Keratinocyte (primary cell): ENCODE measurements around the gene DAGLA. TPM values are rescaled to one million over a fixed set of nuclear protein-coding genes. Genes with fewer than 3 reads are reported as not detected.

Experiments
- DNase-seq: peaks from one replicate; pipeline ENCODE4 v3.0.0-alpha.2; 2011; ENCODE audit warnings: low read depth, missing footprints, low spot score
- FAIRE-seq: peaks from 2 replicates; lab custom pipeline; 2011; peaks lifted over from hg19 to GRCh38; lab: Jason Lieb, UNC
- H2AFZ ChIP-seq: 2 replicates; pipeline ENCODE4 v1.6.0; 2012; ENCODE audit warnings: low read length, control low read depth, inconsistent platforms; ENCODE audit not compliant: control insufficient read depth
- H3K27ac ChIP-seq: 2 replicates; pipeline ENCODE4 v1.5.1; 2011; ENCODE audit warnings: low read length; ENCODE audit not compliant: control insufficient read depth, insufficient read depth
- H3K27me3 ChIP-seq: 3 replicates; pipeline ENCODE4 v1.6.0; 2011; ENCODE audit warnings: low read length; ENCODE audit not compliant: control insufficient read depth, insufficient read depth; ENCODE audit errors: extremely low read depth
- H3K36me3 ChIP-seq, 2 experiments: 2 replicates in 1 of 2; 3 replicates in 1 of 2; pipeline ENCODE4 v1.5.1; 2011; ENCODE audit warnings: low read length in 2 of 2, mild to moderate bottlenecking in 1 of 2; ENCODE audit not compliant: control insufficient read depth in 2 of 2, insufficient read depth in 2 of 2; ENCODE audit errors: extremely low read depth in 1 of 2
- H3K4me1 ChIP-seq: 3 replicates; pipeline ENCODE4 v1.5.1; 2011; ENCODE audit warnings: low read length; ENCODE audit not compliant: control insufficient read depth, insufficient read depth; ENCODE audit errors: extremely low read depth
- H3K4me2 ChIP-seq: 3 replicates; pipeline ENCODE4 v1.6.0; 2011; ENCODE audit warnings: low read depth, low read length; ENCODE audit not compliant: control insufficient read depth, insufficient read depth; ENCODE audit errors: extremely low read depth
- H3K4me3 ChIP-seq, 3 experiments: fragments of 200-600 bp in 1 of 3; sonication (generic) in 1 of 3; 2 replicates in 2 of 3; 3 replicates in 1 of 3; pipeline ENCODE4 v1.5.1; 2011 to 2016; ENCODE audit warnings: low read length in 3 of 3, mild to moderate bottlenecking in 3 of 3, control low read depth in 2 of 3, inconsistent platforms in 1 of 3, low read depth in 1 of 3, mixed read lengths in 1 of 3, mixed run types in 1 of 3, moderate library complexity in 1 of 3; ENCODE audit not compliant: control insufficient read depth in 2 of 3, insufficient read depth in 2 of 3; ENCODE audit errors: extremely low read depth in 1 of 3
- H3K79me2 ChIP-seq: 2 replicates; pipeline ENCODE4 v1.6.0; 2012; ENCODE audit warnings: low read length; ENCODE audit not compliant: control insufficient read depth, insufficient read depth
- H3K9ac ChIP-seq: 3 replicates; pipeline ENCODE4 v1.6.0; 2011; ENCODE audit warnings: low read length; ENCODE audit not compliant: control insufficient read depth, insufficient read depth; ENCODE audit errors: extremely low read depth
- H3K9me1 ChIP-seq: 3 replicates; pipeline ENCODE4 v1.6.0; 2011; ENCODE audit warnings: low read length; ENCODE audit not compliant: control insufficient read depth, insufficient read depth; ENCODE audit errors: extremely low read depth
- H3K9me3 ChIP-seq: 2 replicates; pipeline ENCODE4 v1.5.1; 2012; ENCODE audit warnings: low read depth, low read length; ENCODE audit not compliant: control insufficient read depth
- H4K20me1 ChIP-seq: 3 replicates; pipeline ENCODE4 v1.6.0; 2011; ENCODE audit warnings: low read length; ENCODE audit not compliant: control insufficient read depth, insufficient read depth; ENCODE audit errors: extremely low read depth
- CTCF ChIP-seq, 3 experiments: IDR thresholded peaks in 1 of 3; conservative IDR thresholded peaks in 1 of 3; optimal IDR thresholded peaks in 1 of 3; 2 replicates in 2 of 3; 3 replicates in 1 of 3; pipeline versions ENCODE3 to v1.5.1; 2011; ENCODE audit warnings: low read length in 3 of 3, mild to moderate bottlenecking in 3 of 3, moderate library complexity in 2 of 3, control low read depth in 1 of 3, inconsistent platforms in 1 of 3; ENCODE audit not compliant: insufficient read depth in 2 of 3; ENCODE audit errors: extremely low read depth in 1 of 3
- EZH2 ChIP-seq: IDR thresholded peaks from one replicate; pipeline ENCODE4 v1.6.1; 2012; ENCODE audit warnings: inconsistent platforms, mild to moderate bottlenecking, low read length, moderate library complexity
- dilution Hi-C: fragments of 300-500 bp; cut with MboI; formaldehyde crosslinking; loops from one replicate; pipeline ENCODE4 v1.7.0; 2020; ENCODE audit warnings: low sequenced_read_pairs; ENCODE audit not compliant: extremely low pct_ligation_motif_present
- polyA plus RNA-seq, 5 experiments: library from polyadenylated mRNA; depleted of rRNA in 3 of 5; stranded (reverse) in 3 of 5; stranded (forward) in 1 of 5; unstranded in 1 of 5; fragments of >200 nt; gene quantifications; 1 replicate in 1 of 5; 2 replicates in 3 of 5; 3 replicates in 1 of 5; pipeline versions ENCODE4 v1.2.1 to v1.2.3, GENCODE V29; 2011 to 2012; ENCODE audit warnings: missing spikeins in 2 of 5, low read depth in 1 of 5, low replicate concordance in 1 of 5

DAGLA gene
- polyA plus RNA-seq, 1 donor (not counting 4 experiments of a cell fraction or from before 2014, with no cell fraction given): 0.03 TPM

DNA sequence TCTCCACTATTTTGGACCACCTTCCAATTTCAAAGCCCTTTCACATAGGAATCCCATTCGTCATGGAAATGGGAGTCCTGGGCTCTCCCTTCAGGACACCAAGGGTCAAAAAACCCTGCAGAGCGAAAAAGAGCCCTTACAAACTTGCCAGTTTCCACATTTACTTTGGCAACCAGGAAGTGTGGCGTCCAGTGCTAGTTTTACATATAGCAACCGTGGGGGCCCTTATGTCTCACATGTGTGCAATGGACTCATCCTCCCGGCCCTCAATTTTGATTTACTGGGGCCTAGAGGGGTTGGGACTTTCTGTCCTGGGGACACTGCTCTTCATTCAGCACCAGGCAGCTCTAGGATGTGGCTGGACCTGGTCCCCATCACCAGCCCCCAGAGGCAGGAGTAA lies 33.7 kb downstream of the DAGLA start:
- FAIRE-seq (no peak), DNase-seq (no peak)
- Histone ChIP-seq H2AFZ (no peak overlapping the region), H3K4me3 (no peak overlapping the region), H3K4me2 (no peak overlapping the region), H3K9me3 (no peaks in the 10 kb centered on the region), H3K79me2 (no peaks in the 10 kb centered on the region), H3K9me1 (no peaks in the 10 kb centered on the region), H3K9ac (no peak overlapping the region), H3K36me3 (no peaks in the 10 kb centered on the region), H3K27ac (no peak overlapping the region), H3K27me3 (peaks cover 70% of the 10 kb centered on the region), H3K4me1 (no peaks in the 10 kb centered on the region), H4K20me1 (no peaks in the 10 kb centered on the region)
- dilution Hi-C loops: no loop called here
- TF ChIP-seq EZH2 (no peak), CTCF (optimal IDR thresholded peaks at IDR 0.05 in 1 of 3, IDR thresholded peaks at IDR 0.05 in 1 of 3, conservative IDR thresholded peaks at IDR 0.05 in 1 of 3; ENCODE audit: extremely low read depth in 1 of 3, insufficient read depth in 2 of 3, low read length in 3 of 3) (no peak)

DNA sequence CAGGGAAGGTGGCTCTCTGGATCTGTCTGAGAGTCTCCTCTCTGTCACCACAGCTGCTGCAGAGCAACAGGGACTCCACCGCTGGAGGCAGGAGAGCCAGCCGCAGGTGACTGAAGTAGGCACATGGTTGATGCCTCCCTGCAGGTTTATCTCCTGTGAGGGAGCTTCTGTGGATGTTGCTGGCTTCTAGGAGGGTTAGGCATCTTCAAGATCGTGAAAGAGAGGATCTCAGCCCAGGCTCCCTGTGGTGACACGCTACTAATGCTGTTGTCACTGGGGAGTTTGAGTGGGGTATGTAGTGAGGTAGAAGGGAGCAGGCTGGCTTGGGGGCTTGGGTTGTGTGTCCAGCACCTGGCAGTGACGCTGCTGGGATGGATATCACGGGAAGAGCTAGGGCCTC lies 34.1 kb downstream of the DAGLA start:
- H3K4me3 ChIP-seq: no peak overlapping the region
- no peaks in the 10 kb centered on the region for H3K9me1 ChIP-seq
- FAIRE-seq: no peak
- H3K4me2 ChIP-seq: no peak overlapping the region
- no peak overlapping the region for H3K27ac ChIP-seq
- dilution Hi-C loops: no loop called here
- H3K9ac ChIP-seq: no peak overlapping the region
- no peaks in the 10 kb centered on the region for H4K20me1 ChIP-seq
- no peak for DNase-seq
- no peaks in the 10 kb centered on the region for H3K79me2 ChIP-seq
- no peak for TF ChIP-seq EZH2
- no peak for TF ChIP-seq CTCF (optimal IDR thresholded peaks at IDR 0.05 in 1 of 3, IDR thresholded peaks at IDR 0.05 in 1 of 3, conservative IDR thresholded peaks at IDR 0.05 in 1 of 3; ENCODE audit: extremely low read depth in 1 of 3, insufficient read depth in 2 of 3, low read length in 3 of 3)
- peaks cover 74% of the 10 kb centered on the region for H3K27me3 ChIP-seq
- H3K4me1 ChIP-seq: no peaks in the 10 kb centered on the region
- no peak overlapping the region for H2AFZ ChIP-seq
- no peaks in the 10 kb centered on the region for H3K9me3 ChIP-seq
- H3K36me3 ChIP-seq: no peaks in the 10 kb centered on the region
